HG02623 (cell line): ENCODE measurements around the gene MAP4K1.
"Not testable (repeated sequence)": the region's sequence is repeated elsewhere in the genome, so short reads cannot be mapped to it uniquely, and the experiment has no call there.

Experiments
- ATAC-seq: cut with Tn5 transposase; IDR thresholded peaks from one replicate; pipeline ENCODE4 v1.9.1; 2021; ENCODE audit warnings: moderate library complexity; ENCODE audit not compliant: unreplicated experiment

MAP4K1 gene

DNA sequence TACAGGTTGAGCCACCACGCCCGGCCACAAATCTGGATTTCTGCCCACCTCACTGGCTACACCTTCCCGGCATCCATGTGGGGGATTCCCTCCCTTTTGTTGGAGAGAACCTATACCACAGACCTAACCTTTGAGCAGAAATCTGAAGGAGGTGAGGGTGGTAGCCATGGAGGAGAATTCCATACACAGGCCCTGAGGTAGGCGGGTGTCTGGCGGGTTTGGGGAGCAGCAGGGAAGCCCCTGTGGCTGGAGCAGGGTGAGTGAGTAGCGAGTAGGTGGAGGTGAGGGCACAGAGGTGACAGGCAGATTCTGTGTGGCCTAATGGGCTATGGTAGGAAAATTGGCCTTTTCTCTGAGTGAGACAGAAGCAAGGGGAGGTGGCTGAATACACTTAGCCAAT lies 11.8 kb upstream of the MAP4K1 start:
- no peak for ATAC-seq

DNA sequence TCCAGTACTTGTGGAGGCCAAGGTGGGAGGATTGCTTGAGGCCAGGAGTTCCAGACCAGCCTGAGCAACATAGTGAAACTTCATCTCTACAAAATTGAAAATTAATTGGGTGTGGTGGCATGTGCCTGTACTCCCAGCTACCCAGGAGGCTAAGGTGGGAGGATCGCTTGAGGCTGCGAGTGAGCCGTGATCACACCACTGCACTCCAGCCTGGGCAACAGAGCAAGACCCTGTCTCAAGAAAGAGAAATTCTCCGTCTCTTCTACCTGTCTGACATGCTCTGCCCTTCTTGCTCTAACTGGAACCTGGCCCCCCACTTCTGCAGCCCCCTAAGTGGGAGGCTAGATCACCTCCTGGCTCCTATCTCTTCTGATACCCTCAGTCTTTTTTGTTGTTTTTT lies 8.6 kb upstream of the MAP4K1 start:
- ATAC-seq: no peak

DNA sequence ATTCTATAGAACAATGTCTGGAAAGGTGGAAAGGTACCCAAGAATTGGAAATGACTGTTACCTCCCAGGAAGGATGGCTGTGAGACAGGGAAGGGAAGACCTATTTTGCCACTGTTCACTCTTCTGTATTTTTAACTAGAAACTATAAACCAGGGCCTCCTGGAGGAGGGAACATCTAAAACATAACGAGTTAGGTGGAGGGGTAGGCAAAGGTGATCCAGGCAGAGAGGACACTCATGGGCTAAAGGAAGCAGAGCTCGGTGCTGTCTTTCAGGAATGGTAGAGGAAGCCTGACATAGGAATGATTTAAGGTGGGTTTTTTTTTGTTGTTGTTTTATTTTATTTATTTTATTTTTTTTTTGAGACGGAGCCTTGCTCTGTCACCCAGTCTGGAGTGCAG lies 7.1 kb upstream of the MAP4K1 start:
- no peak for ATAC-seq

DNA sequence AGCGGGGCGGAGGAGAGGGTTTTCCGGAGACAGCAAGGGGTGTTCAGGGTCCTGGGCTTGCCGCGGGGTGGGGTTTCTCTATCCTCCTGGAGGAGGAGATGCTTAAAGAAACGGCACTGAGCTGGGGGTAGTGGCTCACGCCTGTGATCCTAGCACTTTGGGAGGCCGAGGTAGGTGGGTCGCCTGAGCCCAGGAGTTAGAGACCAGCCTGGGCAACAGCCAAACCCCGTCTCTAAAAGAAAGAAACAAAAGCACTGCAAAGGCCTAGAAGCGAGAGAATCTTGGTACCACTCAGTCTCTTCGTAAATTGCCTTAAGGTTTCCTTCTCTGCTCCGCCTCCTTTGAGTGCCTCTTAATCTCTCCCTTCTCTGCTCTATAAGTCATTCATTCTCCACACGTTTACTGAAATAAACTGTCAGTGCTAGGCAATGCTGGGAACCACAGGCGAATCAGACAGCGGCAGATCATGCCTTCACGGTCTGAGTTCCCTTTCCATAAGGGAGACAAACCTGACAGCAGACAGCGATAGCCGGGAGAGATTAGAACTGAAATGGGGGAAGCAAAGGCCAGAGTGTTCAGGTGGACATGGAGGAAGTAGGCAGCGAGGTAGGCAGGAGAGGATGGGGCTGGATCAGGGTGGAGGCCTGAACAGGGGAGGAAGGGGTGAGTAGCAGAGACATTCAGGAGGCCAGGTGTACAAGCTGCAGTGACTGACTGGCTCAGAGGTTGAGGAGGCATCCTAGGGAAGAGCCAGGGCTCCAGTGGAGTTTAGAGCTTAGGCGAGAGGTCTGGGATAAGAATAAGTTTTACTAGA lies 1.8 kb upstream of the MAP4K1 start:
- no peak for ATAC-seq

DNA sequence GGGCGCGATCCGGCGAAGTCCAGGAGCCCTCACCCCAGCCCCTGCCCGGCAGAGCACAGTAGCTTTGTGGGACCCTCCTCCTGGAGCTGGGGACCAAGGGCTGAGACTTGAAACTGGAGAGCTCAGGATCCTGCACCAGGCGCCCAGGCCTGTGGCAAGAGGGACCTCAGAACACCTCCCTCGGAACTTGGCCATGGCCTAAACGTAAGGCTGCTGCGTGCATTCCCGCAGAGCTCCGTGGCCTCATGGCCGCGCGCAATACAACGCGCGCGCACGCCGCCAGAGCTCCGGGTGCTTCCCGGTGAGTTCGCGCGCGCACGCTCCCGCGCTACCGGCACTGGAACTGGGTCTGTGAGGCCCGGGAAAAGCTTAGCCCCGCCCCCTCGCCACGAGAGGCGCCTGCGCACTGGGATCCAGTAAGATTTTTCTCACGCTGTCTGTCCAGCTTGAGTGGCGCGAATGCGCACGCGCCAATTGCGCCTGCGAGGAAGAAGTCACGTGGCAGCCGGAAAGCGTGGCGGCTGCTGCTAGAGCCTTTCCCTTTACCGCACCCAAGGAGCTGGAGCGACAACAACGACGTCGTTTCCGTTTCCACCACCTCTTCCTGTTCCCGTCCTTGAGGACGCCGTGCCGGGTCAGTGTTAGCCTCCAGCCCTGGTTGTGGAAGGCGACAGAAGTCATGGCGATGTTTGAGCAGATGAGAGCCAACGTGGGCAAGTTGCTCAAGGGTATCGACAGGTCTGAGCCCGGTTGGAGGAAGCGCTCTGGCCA lies 1.0 kb upstream of the MAP4K1 start, which contains the start of gene EIF3K:
EIF3K (plus strand) TSS at position 599 of the 771 bp plus-strand sequence; CDS start at position 680, 81 bp downstream.
- peak; percentile 57 for ATAC-seq

DNA sequence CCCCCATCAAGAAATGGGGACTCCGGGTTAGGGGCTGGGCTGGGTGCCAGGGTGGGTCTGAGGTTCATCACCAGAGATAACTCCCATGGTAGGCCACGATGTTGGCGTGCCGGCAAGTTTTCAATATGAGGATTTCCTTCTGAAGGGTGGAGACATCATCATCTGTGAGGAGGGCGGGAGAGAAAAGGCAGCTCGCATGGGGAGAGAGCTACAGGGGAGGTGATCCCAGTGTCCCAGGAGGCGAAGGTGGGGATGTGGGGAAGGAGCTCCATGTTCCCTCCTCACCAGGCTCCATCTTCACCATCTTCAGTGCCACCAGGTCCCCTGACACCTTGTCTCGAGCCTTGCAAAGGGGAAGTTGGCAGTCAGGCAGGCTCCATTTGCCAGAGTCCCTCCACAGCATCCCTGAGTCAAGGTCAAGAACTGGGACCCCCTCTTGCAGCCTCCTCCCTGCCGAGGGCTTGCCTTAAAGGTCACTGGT lies 430 bp downstream of the MAP4K1 start:
- no peak for ATAC-seq

DNA sequence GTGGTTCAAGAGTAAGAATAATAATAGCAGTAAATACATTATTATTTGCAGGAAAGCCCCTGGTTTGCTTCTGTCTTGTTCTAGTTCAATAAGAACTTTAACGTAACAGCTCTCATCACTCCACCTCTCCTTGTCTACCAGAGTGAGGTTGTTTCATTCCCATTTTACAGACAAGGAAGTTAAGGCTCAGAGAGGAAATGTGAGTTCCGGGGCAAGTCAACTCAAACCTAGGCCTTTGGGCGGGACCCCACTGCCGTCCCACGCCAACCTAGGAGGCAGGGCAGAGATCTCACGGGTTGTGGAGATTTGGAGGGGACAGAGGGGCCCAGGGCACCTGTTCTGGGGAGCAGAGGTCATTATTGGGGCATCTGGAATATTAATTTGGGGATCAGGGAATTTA lies 1.5 kb downstream of the MAP4K1 start:
- no peak for ATAC-seq

DNA sequence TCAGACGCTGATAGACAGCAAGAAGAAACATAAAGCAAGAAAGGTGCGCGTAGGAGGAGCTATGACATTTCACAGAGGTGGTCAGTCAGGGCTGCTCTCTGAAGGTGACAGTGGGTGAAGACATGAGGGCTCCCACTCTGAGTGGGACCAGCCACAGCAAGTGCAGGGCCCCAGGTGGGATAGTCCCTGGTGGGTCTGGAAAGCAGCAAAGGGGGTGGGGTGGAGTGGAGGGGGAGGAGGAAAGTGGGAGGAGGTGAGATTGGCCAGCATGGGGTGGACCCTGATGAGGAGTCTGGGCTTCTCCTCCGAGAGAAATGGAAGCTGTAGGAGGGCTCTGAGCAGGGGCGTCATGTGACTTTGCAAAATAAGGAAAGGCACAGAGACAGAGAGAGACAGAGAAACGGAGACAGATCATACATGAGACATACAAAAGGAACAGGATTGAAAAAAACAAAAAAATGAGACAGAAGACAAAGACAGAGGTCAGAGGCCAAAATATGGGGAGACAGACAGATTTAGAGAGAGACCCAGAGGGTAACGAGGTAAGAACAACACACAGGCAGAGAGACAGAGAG lies 2.7 kb downstream of the MAP4K1 start:
- ATAC-seq: no peak

DNA sequence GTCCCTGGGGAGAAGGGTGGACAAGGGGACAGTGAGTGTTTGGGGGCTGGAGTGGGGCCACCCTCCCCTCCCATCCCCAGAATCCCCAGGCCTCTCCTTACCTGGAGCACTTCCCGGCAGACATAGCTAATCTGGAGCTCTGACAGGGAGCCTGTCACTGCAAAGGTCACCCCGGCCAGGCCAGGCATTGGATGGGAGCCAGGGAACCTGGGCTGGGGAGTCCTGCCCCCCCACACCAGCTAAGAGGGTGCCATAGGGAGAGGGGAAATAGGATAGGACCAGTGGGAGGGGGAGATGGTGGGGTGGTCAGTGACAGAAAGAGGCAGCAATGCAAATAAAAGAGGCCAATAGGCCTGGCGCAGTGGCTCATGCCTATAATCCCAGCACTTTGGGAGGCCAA lies 3.5 kb downstream of the MAP4K1 start:
- no peak for ATAC-seq

DNA sequence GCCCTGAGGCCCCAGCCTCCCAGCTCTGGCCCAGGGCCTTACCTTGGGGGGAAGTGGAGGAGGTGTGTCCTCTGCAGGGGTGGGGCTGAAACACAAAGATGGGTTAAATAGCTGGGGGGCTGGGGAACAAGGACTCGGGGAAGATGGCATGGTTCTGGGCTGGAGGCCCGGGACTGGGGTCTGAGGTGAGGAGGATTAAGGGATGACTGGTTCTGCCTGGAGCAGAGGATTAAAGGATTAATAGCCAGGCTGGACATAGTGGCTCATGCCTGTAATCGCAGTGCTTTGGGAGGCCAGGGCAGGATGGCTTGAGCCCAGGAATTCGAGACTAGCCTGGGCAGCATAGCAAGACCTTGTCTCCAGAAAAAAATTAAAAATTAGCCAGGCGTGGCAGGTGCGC lies 11.6 kb downstream of the MAP4K1 start:
- no peak for ATAC-seq

DNA sequence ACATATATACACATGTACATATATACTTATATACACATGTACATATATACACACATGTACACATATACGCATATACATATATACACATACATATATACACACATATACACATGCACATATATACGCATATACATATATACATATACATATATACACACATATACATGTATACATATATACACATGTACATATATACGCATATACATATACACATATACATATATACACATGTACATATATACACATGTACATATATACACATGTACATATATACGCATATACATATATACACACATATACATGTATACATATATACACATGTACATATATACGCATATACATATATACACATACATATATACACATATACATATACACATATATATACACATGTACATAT lies 14.9 kb downstream of the MAP4K1 start:
- not testable (repeated sequence) for ATAC-seq

DNA sequence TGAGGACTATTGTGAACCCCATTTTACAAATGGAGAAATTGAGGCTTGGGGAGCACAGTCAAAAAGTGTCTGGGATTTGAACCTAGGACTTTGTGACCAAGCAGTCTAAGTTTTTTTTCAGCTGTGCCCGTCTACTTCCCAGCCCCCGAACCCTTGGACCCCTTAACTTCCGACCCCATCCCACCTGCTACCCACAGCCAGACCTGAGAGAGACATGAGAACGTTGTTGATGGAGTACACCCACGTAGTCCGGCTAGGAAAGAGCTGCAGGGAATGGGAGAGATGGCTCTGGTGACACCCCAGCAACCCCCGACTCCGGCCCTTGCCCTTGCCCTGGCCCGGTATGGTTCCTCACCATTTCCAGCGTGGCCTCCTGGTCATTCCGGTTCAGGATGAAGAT lies 18.0 kb downstream of the MAP4K1 start:
- ATAC-seq: no peak

DNA sequence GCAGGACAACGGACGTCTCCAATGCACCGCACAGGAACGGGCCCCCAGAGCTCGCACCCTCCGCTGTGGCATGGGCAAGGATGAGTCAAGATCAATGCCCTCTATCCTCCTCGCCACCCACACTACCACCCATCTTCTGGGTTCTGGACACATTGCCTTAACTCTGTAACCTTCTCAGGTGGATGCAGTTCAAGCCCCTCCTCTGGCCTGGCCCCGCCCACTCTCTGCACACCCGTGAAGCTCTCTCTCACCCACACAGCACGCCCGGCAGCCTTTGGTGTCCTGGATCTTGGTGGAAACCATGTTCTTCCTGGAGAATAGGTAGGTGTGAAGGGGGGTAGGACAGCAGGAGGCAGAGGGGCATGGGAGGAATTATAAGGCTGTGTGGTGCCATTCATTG lies 20.7 kb downstream of the MAP4K1 start:
- no peak for ATAC-seq

DNA sequence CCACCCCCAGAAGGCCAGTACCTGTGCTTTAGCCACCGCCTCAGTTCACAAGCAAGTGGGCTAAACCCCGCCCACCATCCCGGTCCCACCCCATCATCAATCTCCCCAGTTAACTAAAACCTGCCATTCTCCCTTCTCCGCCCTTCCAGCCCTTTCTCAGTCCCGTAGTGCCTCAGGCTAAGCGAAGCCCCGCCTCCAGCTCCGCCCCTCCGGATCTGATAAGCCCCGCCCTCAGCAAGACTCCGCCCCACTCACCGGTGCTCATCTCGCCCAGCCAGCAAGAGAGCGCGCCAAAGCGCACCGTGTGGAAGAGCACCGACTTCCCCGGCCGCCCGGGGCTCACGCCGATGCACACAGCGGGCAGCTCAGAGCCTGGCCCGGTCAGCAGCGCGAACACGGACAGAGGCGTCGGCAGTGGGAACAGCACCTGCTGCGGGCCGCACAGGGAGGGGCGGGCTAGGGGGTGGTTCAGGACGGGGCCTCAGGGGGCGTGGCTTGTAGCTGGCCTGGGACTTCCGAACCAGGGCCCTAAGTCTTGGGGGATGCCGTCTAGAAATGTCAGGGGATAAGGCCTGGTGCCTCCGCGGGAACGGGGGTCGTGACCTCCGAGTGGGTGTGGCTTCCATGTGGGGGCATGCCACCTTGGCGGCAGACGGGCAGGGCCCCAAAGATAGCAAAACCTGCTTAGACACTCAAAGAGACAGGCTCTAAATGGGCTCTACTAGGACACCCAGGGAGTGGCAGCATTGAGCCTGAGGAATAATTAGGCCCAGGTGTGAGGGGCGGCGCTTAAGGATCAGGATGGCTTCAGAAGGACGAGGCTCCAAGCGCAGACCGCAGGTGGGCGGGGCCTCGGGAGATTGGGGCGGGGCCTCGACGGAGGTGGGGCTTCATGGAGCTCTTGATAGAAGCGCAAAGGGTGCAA lies 21.4 kb downstream of the MAP4K1 start:
- no peak for ATAC-seq

DNA sequence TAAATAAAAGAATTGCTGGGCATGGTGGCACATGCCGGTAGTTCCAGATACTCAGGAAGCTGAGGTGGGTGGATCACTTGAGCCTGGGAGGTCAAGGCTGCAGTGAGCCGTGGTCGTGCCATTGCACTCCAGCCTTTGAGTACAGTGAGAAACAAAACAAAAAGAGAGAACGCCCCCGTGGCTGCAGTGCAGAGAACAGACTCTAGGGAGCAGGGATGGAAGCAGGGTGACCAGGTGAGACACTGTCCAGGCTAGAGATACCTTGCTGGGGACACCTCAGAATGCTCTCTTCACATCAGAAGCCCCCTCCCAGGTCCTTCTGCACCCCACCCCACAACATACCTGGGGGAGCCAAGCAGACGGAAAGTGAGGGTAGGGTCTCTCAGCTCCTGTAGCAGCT lies 24.8 kb downstream of the MAP4K1 start:
- no peak for ATAC-seq

DNA sequence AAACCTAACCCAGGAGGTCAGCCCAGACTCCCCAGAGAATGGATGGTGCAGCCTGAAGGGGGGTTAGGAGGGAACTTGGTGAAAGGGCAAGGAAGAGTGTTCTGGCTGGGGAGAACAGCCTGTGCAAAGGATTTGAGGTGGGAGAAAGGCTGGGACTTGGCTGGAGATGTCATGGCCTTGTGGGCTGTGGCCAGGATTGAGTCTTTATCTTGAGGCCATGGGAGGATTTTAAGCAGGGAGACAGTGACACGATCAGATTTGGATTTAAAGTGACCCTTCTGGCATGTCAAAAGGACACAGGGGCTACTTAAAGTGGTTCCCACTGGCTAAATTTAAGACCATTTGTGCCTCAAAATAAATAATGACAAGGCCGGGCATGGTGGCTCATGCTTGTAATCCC lies 29.7 kb downstream of the MAP4K1 start:
- ATAC-seq: no peak

DNA sequence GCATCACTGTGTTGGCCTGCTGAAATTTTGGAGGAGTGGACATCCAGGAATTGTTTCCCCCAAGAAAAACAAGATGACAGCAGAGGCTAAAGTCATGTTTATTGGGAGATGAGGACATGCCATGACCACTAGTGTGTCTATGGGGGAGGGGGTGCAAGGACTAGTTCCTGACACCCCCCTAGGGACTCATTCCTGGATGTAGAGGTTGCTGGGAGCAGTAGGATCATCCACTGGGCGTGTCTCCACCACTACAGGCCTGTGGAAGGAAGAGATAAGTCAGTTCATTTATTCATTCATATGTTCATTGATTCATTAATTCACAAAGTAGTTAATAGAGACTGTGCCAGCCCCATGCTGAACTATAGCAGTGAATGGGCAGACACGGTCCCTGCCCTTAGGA lies 30.2 kb downstream of the MAP4K1 start:
- no peak for ATAC-seq

DNA sequence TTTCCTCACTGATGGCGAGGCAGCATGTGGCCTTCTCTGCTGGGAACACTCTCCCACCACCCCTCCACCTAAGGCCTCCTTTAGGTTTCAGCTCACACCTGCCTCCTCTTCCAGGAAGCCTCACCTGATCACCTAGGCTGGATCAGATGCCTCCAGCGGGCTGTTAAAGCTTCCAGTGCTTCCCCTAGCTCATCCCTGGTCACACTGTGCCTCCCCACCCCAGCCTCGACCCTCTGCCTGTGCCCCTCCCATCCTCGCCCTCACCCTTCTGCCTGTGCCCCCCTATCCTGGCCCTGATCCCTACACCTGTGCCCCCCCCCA lies 33.8 kb downstream of the MAP4K1 start:
- no peak for ATAC-seq

DNA sequence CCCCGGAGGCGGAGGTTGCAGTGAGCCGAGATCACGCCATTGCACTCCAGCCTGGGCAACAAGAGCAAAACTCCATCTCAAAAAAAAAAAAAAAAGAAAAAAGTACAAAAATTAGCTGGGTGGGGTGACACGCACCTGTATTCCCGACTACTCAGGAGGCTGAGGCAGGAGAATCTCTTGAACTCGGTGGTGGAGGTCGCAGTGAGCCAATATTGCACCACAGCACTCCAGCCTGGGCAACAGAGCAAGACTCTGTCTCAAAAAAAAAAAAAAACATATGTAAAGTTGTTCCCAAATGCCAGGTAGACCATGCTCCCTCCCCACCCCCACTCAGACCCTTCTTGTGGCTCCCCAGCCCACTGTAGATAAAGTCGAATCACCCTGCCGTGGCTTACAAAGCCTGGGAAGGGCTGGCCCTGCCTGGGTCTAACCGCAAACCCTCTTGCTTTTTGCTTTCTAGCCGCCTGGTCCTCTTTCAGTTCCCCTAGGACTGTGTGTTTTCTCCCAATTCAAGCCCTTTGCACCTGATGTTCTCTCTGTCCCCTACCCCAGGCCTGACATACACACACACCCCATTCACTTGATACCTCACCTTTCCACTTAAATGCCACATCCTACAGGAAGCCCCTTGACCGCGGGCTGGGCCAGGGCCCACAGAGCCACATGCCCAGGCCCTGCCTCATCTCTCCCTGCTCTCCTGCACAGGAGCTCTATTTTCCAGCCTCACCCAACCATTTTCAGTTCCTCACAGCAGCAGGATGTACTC lies 34.4 kb downstream of the MAP4K1 start:
- ATAC-seq: no peak

DNA sequence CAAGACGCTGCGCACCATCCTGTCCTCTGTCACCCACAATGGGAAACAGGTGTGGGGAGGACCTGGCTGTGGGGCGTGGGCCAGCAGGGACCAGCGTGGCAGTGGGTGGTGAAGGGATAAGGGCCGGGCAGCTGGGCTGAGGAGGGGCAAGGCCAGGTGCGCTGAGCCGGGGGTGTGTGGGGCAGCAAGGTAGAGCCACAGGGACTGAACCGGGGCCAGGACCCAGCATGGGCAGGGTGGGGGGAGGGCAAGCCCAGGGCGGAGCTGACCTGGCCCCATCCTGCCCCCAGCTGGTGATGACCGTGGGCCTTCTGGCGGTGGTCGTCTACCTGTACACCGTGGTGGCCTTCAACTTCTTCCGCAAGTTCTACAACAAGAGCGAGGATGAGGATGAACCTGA lies 37.7 kb downstream of the MAP4K1 start:
- no peak for ATAC-seq
